BLaER1 treated with 17β-estradiol and CSF1 and Interleukin-3, amounts not matched to agents 10 nM and 100 nM (cell line): ENCODE measurements around the gene ITPKB.
"Not testable (repeated sequence)": the region's sequence is repeated elsewhere in the genome, so short reads cannot be mapped to it uniquely, and the experiment has no call there.

Experiments
- H3K27ac ChIP-seq, 11 experiments: shearing (Covaris generic); formaldehyde crosslinking; 2 replicates each; pipeline ENCODE4 v1.8.1; 2022
- H3K27me3 ChIP-seq, 11 experiments: shearing (Covaris generic); formaldehyde crosslinking; 2 replicates each; pipeline ENCODE4 v1.8.1; 2022
- H3K36me3 ChIP-seq, 11 experiments: shearing (Covaris generic); formaldehyde crosslinking; 2 replicates each; pipeline ENCODE4 v1.8.1; 2022
- H3K4me1 ChIP-seq, 10 experiments: shearing (Covaris generic); formaldehyde crosslinking; 2 replicates each; pipeline ENCODE4 v1.8.1; 2022
- H3K4me2 ChIP-seq, 11 experiments: shearing (Covaris generic); formaldehyde crosslinking; 2 replicates each; pipeline ENCODE4 v1.8.1; 2022
- H3K4me3 ChIP-seq, 10 experiments: shearing (Covaris generic); formaldehyde crosslinking; 2 replicates each; pipeline ENCODE4 v1.8.1; 2022
- H3K9ac ChIP-seq, 11 experiments: shearing (Covaris generic); formaldehyde crosslinking; 2 replicates each; pipeline ENCODE4 v1.8.1; 2022
- H3K9me3 ChIP-seq, 11 experiments: shearing (Covaris generic); formaldehyde crosslinking; replicated peaks in 1 of 11; 2 replicates each; pipeline ENCODE4 v1.8.1; 2022
- H4K20me1 ChIP-seq, 11 experiments: shearing (Covaris generic); formaldehyde crosslinking; 2 replicates each; pipeline ENCODE4 v1.8.1; 2022
- Cebpa-rat ChIP-seq, 11 experiments: shearing (Covaris generic); IDR thresholded peaks; 2 replicates each; pipeline ENCODE4 v1.8.1; 2022

The ITPKB gene

DNA sequence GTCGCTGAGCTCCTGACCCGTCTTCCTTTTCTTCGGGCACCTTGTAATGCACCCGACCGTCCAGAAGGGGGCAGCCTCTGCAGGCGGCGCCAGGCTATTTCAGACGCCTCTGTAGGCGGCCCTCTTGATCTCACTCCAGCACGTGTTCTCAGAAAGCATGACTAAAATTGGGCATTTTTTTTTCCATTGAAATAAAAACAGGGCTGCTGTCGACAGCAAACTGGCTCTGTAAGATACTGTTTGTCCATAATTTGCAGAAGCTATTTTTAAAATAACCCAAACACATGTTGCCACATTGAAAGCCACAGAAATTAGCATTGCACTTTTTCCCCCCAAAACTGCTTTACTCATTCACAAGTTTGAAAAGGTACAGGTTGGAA, 112.5 kb downstream of the ITPKB start:
- Histone ChIP-seq H3K27me3 (no peaks in the 10 kb centered on the region), H3K9ac (no peak overlapping the region), H3K4me3 (no peak overlapping the region), H3K36me3 (0 out of 22 replicates have a peak, but pooled peaks cover 0 to 6% (median 0%) of the 10 kb centered on the region in 11 experiments), H3K9me3 (peaks cover 6 to 19% (median 10%) of the 10 kb centered on the region in 11 experiments; a peak in 19 of 22 replicates), H4K20me1 (no peaks in the 10 kb centered on the region), H3K4me1 (peaks cover 14 to 37% (median 31%) of the 10 kb centered on the region in 10 experiments), H3K27ac (no peak overlapping the region), H3K4me2 (peak overlapping the region in 10 of 11 experiments; percentile 12 to 53 (median 40); a peak in 15 of 22 replicates)
- no peak for TF ChIP-seq Cebpa-rat (IDR thresholded peaks at IDR 0.05)

DNA sequence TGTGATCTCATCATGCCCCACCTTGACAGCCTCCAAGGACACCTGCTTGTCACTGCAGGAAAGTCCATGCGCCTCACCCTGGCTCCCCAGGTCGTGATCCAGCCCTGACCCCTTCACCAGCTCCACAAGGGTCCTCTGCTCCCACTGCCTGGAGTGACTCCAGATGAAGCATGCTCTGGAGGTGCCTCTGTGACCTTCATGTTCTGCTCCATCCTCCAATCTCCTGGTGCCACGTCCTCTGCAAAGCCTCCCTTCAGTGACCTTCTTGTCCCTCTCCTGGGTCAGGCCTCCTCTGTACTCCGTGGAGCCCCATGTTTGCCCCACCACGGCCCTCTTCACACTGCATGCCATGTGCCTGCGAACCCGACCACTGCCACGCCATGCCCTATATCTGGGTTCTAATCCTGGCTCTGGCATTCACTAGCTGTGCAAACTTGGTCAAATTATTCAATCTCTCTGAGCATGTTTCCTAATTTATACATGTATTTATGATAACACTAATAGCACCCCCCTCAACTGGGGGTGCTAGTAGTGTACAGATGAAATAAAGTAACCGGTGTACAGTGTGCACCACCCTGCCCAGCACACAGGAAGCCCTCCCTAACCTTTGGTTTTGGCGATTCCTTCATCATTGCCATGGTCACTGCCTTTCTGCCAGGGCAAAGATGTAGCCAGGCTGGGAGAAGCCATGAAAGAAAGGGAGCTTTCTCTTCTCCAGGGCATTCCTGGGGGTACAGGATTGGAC, 113.1 kb downstream of the ITPKB start:
- H3K36me3 ChIP-seq = 0 out of 22 replicates have a peak, but pooled peaks cover 0 to 6% (median 0%) of the 10 kb centered on the region in 11 experiments
- H3K4me1 ChIP-seq = peaks cover 8 to 32% (median 25%) of the 10 kb centered on the region in 10 experiments
- TF ChIP-seq Cebpa-rat (IDR thresholded peaks at IDR 0.05) = no peak
- H4K20me1 ChIP-seq = no peaks in the 10 kb centered on the region
- no peaks in the 10 kb centered on the region for H3K27me3 ChIP-seq
- H3K9me3 ChIP-seq = peaks cover 6 to 21% (median 11%) of the 10 kb centered on the region in 11 experiments; a peak in 19 of 22 replicates
- no peak overlapping the region for H3K9ac ChIP-seq
- H3K4me3 ChIP-seq = no peak overlapping the region
- H3K27ac ChIP-seq = no peak overlapping the region
- H3K4me2 ChIP-seq = peak overlapping the region in 10 of 11 experiments; percentile 12 to 53 (median 40); a peak in 15 of 22 replicates

DNA sequence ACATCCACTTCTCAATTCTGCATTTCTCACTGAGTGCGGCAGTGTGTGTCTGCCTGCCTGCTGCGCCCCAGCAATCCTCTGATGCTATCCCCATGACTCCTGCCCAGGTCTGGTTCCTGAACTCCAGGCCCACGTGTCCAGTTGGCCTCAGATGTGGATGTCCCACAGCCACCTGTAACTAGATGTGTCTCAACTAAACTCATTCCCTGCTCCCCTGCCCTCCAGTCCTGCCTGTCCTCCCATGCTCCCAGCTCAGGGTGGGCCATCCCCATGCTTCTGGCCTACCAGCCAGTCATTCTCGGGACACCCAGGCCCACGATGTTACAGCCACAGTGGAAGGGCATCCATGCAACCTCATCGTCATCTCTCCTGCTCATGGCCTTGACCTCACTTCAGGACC, 113.8 kb downstream of the ITPKB start:
- TF ChIP-seq Cebpa-rat (IDR thresholded peaks at IDR 0.05) = no peak
- peaks cover 6 to 21% (median 11%) of the 10 kb centered on the region in 11 experiments; a peak in 19 of 22 replicates for H3K9me3 ChIP-seq
- H3K27me3 ChIP-seq = no peaks in the 10 kb centered on the region
- no peak overlapping the region for H3K4me3 ChIP-seq
- H3K27ac ChIP-seq = no peak overlapping the region
- no peak overlapping the region for H3K9ac ChIP-seq
- H3K4me2 ChIP-seq = no peak overlapping the region
- peaks cover 5 to 25% (median 19%) of the 10 kb centered on the region in 10 experiments; a peak in 18 of 20 replicates for H3K4me1 ChIP-seq
- H4K20me1 ChIP-seq = no peaks in the 10 kb centered on the region
- H3K36me3 ChIP-seq = 0 out of 22 replicates have a peak, but pooled peaks cover 0 to 6% (median 0%) of the 10 kb centered on the region in 11 experiments

DNA sequence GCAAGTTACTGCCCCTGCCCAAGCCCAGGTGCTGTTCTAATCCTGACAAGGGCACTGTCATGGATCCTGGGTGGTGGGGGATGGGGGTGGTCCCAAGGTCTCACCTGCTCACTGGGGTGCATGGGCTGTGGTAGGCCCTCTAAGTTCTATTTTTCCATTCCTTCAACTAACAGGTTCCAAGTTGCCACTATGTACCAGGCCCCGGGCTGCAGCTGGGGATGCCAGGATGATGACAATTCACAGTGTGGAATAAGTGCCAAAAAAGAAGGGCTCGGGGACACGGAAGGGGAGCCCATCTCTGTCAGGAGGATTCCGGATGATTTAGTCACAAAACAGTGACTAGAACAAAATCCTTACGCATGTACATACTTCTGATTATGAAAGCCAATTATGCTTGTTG, 114.6 kb downstream of the ITPKB start:
- Histone ChIP-seq H3K9me3 (peaks cover 6 to 21% (median 11%) of the 10 kb centered on the region in 11 experiments; a peak in 19 of 22 replicates), H3K9ac (no peak overlapping the region), H3K4me2 (no peak overlapping the region), H3K27ac (no peak overlapping the region), H3K36me3 (no peaks in the 10 kb centered on the region), H3K4me3 (no peak overlapping the region), H4K20me1 (no peaks in the 10 kb centered on the region), H3K4me1 (peaks cover 5 to 23% (median 16%) of the 10 kb centered on the region in 10 experiments; a peak in 16 of 20 replicates), H3K27me3 (no peaks in the 10 kb centered on the region)
- TF ChIP-seq Cebpa-rat (IDR thresholded peaks at IDR 0.05) = no peak

DNA sequence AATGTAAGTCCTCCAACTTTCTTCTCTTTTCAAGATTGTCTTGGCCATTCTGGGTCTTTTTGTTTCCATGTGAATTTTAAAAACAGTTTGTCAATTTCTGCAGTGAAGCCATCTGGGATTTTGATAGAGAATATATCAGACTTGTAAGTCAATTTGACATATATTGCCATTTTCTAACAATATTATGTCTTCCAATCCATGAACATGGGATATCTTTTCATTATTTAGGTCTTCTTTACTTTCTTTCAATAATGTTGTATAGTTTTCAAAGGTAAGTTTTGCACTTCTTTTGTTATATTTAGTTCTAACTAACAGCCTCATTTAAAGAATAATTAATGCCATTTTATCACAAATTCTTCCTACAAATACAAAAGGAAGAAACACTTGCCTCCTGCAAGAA, 117.1 kb downstream of the ITPKB start:
- H3K27me3 ChIP-seq = no peaks in the 10 kb centered on the region

DNA sequence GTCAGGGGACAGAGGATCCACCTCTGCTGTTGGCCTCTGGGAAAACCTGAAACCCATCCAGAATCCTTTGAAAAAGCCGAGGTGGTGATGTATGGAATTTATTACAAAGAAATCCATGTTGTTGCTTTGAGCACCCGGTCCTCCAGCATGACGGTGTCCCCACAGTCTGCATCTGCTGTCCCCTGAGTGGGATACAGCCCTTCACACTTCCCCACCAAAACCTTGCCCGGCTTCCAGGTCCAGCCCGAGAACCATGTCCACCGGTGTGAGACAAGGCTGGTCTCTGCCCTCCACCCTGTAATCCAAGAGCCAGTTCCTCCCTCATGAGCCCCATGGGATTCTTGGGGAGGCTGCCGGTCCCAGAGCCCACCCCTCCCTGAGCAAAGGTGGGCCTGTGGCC, 120.1 kb downstream of the ITPKB start:
- no peak overlapping the region for H3K4me3 ChIP-seq
- H4K20me1 ChIP-seq = no peaks in the 10 kb centered on the region
- H3K9me3 ChIP-seq = peaks cover 20 to 32% (median 27%) of the 10 kb centered on the region in 11 experiments
- 0 out of 22 replicates have a peak overlapping the region, but pooled peaks of 1 of the 11 experiments have one; percentile 9 for H3K4me2 ChIP-seq
- H3K27ac ChIP-seq = no peak overlapping the region
- no peak overlapping the region for H3K9ac ChIP-seq
- H3K27me3 ChIP-seq = no peaks in the 10 kb centered on the region
- H3K4me1 ChIP-seq = no peaks in the 10 kb centered on the region; a peak in 1 of 20 replicates
- H3K36me3 ChIP-seq = no peaks in the 10 kb centered on the region
- no peak for TF ChIP-seq Cebpa-rat (IDR thresholded peaks at IDR 0.05)

More for the DNA sequence above, 117.1 kb downstream of the ITPKB start:
- TF ChIP-seq Cebpa-rat (IDR thresholded peaks at IDR 0.05) = no peak
- no peaks in the 10 kb centered on the region for H4K20me1 ChIP-seq
- no peaks in the 10 kb centered on the region for H3K36me3 ChIP-seq
- H3K4me1 ChIP-seq = peaks cover 0 to 12% (median 10%) of the 10 kb centered on the region in 10 experiments; a peak in 15 of 20 replicates
- no peak overlapping the region for H3K4me3 ChIP-seq
- H3K9ac ChIP-seq = no peak overlapping the region
- no peak overlapping the region for H3K4me2 ChIP-seq
- H3K9me3 ChIP-seq = peaks cover 8 to 18% (median 12%) of the 10 kb centered on the region in 11 experiments; a peak in 19 of 22 replicates
- H3K27ac ChIP-seq = no peak overlapping the region

DNA sequence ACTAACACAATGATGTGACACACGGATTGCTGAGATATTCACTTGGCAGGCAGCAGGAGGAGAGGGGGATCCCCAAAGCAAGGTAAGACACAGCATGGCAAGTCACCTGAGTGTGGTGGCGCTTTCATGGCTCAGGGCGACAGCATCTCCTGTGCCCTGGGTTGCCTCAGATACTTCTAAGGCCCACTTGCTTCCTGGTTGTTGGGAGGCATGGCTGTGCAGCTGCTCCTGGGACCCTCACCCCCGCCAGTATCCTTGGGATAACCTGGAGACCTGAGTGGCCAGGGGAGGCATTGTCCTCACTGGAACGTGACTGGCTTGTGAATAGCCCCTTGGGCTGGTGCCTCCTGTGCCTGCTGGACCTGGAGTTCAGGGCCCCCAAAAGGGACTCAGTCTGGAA, 120.7 kb downstream of the ITPKB start:
- no peak overlapping the region for H3K4me3 ChIP-seq
- H3K4me2 ChIP-seq = 0 out of 22 replicates have a peak overlapping the region, but pooled peaks of 1 of the 11 experiments have one; percentile 9
- H3K9ac ChIP-seq = no peak overlapping the region
- TF ChIP-seq Cebpa-rat (IDR thresholded peaks at IDR 0.05) = no peak
- H3K4me1 ChIP-seq = no peaks in the 10 kb centered on the region; a peak in 1 of 20 replicates
- no peaks in the 10 kb centered on the region for H3K36me3 ChIP-seq
- no peaks in the 10 kb centered on the region for H3K27me3 ChIP-seq
- no peak overlapping the region for H3K27ac ChIP-seq
- H3K9me3 ChIP-seq = peaks cover 20 to 32% (median 27%) of the 10 kb centered on the region in 11 experiments
- H4K20me1 ChIP-seq = no peaks in the 10 kb centered on the region

DNA sequence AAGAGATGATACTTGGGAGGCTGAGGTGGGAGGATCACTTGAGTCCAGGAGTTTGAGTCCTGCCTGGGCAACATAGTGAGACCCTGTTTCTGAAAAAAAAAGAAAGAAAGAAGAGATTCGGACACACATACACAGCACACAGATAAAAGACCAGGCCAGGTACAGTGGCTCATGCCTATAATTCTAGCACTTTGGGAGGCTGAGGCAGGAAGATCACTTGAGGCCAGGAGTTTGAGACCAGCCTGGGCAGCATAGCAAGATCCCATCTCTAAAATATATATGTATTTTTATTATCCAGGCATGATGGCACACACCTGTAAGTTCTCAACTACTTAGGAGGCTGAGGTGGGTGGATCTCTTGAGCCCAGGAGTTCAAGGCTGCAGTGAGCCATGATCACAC, 121.4 kb downstream of the ITPKB start:
- not testable (repeated sequence) for H4K20me1 ChIP-seq, H3K27me3 ChIP-seq, H3K9ac ChIP-seq, H3K36me3 ChIP-seq, H3K4me1 ChIP-seq, H3K4me2 ChIP-seq, H3K4me3 ChIP-seq, H3K27ac ChIP-seq
- H3K9me3 ChIP-seq = peaks cover 20 to 30% (median 26%) of the 10 kb centered on the region in 11 experiments

DNA sequence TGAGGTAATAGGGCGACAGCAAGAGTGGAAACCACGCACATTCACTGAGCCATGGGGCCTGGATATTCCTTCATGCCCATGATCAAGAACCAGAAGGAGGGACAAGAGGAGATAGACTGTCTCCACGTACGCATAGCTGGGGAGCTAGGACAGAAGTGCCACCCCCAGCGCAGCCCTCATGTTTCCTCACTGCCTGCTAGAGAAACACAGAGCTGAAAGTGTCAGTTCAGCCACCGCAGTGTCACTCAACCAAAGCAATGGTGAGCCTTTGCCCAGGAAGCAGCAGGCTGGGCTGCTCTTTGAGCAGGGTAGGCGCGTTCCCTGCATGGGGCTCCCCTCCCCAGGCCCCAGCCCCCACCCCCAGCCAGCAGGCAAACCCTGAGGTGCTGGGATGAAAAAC, 122.0 kb downstream of the ITPKB start:
- H3K4me3 ChIP-seq = no peak overlapping the region
- no peak overlapping the region for H3K27ac ChIP-seq
- no peaks in the 10 kb centered on the region for H3K36me3 ChIP-seq
- no peak overlapping the region for H3K9ac ChIP-seq
- TF ChIP-seq Cebpa-rat (IDR thresholded peaks at IDR 0.05) = no peak
- H3K9me3 ChIP-seq = peaks cover 15 to 25% (median 21%) of the 10 kb centered on the region in 11 experiments
- H3K27me3 ChIP-seq = no peaks in the 10 kb centered on the region
- no peaks in the 10 kb centered on the region; a peak in 1 of 20 replicates for H3K4me1 ChIP-seq
- H3K4me2 ChIP-seq = no peak overlapping the region
- no peaks in the 10 kb centered on the region for H4K20me1 ChIP-seq
